ENCODE results near the gene HPSE2.

HPSE2 gene

GRCh38 chr10:98467506-98468318, 767.9 kb downstream of the HPSE2 start:
- peak overlapping the region; percentile 57 for H3K4me3 ChIP-seq (ENCODE audit: low read depth, low read length)
- peak; percentile 69 for DNase-seq
- H3K27ac ChIP-seq: no peak overlapping the region
- TF ChIP-seq CTCF (IDR thresholded peaks at IDR 0.05; ENCODE audit: low read depth, low read length, missing control alignments): peak; percentile 88
- H3K36me3 ChIP-seq (replicated peaks): no peaks in the 10 kb centered on the region
- no peaks in the 10 kb centered on the region for H3K27me3 ChIP-seq (replicated peaks)
- in situ Hi-C loops (cut with HindIII; ENCODE audit: low pct_ligation_motif_present, low sequenced_read_pairs): no loop called here

- no peak for TF ChIP-seq CTCF (IDR thresholded peaks at IDR 0.05; ENCODE audit: low read depth, low read length, missing control alignments)
- Histone ChIP-seq H3K36me3 (replicated peaks) (no peaks in the 10 kb centered on the region), H3K27ac (no peak overlapping the region), H3K4me3 (ENCODE audit: low read depth, low read length) (no peak overlapping the region), H3K27me3 (replicated peaks) (no peaks in the 10 kb centered on the region)
- in situ Hi-C loops (cut with HindIII; ENCODE audit: low pct_ligation_motif_present, low sequenced_read_pairs): no loop called here
- no peak for DNase-seq
Measured at GRCh38 chr10:98466861-98467505, 768.7 kb downstream of the HPSE2 start.

GRCh38 chr10:98465866-98466265, 769.8 kb downstream of the HPSE2 start:
- Histone ChIP-seq H3K27ac (no peak overlapping the region), H3K27me3 (replicated peaks) (no peaks in the 10 kb centered on the region), H3K4me3 (ENCODE audit: low read depth, low read length) (no peak overlapping the region), H3K36me3 (replicated peaks) (no peaks in the 10 kb centered on the region)
- in situ Hi-C loops (cut with HindIII; ENCODE audit: low pct_ligation_motif_present, low sequenced_read_pairs): no loop called here
- DNase-seq: no peak
- TF ChIP-seq CTCF (IDR thresholded peaks at IDR 0.05; ENCODE audit: low read depth, low read length, missing control alignments): no peak

- TF ChIP-seq CTCF (IDR thresholded peaks at IDR 0.05; ENCODE audit: low read depth, low read length, missing control alignments): no peak
- in situ Hi-C loops (cut with HindIII; ENCODE audit: low pct_ligation_motif_present, low sequenced_read_pairs): no loop called here
- DNase-seq: no peak
- H3K27ac ChIP-seq: no peak overlapping the region
- H3K36me3 ChIP-seq (replicated peaks): no peaks in the 10 kb centered on the region
- no peaks in the 10 kb centered on the region for H3K27me3 ChIP-seq (replicated peaks)
- no peak overlapping the region for H3K4me3 ChIP-seq (ENCODE audit: low read depth, low read length)
Measured at GRCh38 chr10:98463976-98464754, 771.5 kb downstream of the HPSE2 start.

GRCh38 chr10:98463016-98463415, 772.6 kb downstream of the HPSE2 start:
- Histone ChIP-seq H3K4me3 (ENCODE audit: low read depth, low read length) (no peak overlapping the region), H3K27me3 (replicated peaks) (no peaks in the 10 kb centered on the region), H3K27ac (no peak overlapping the region), H3K36me3 (replicated peaks) (no peaks in the 10 kb centered on the region)
- in situ Hi-C loops (cut with HindIII; ENCODE audit: low pct_ligation_motif_present, low sequenced_read_pairs): no loop called here
- no peak for TF ChIP-seq CTCF (IDR thresholded peaks at IDR 0.05; ENCODE audit: low read depth, low read length, missing control alignments)
- no peak for DNase-seq
